GM21423 (cell line): ENCODE measurements around the gene DCLK1.

Experiments used
- ATAC-seq: cut with Tn5 transposase; IDR thresholded peaks from one replicate; pipeline ENCODE4 v1.9.1; 2021; ENCODE audit warnings: mild to moderate bottlenecking, moderate library complexity; ENCODE audit not compliant: unreplicated experiment

Gene DCLK1

DNA sequence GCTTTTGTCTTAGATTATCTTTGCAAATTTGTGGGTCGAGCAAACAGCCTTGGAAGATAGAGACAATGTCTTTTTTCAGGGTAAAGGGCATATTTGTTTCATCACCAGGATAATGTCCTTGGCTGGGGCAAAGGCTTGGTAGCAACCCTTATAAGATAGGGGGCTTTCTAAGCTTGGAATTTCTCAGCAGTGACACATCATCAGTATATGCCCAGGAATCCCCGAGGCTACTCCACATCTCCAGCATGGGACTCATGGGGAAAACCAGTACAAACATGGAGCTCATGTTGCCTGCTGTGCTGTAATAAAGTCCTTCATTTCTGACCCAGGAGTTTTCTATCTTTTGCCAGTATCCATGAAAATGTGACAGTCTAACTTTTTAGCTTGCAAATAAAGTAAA lies 77.1 kb downstream of the DCLK1 start:
- ATAC-seq, result no peak

DNA sequence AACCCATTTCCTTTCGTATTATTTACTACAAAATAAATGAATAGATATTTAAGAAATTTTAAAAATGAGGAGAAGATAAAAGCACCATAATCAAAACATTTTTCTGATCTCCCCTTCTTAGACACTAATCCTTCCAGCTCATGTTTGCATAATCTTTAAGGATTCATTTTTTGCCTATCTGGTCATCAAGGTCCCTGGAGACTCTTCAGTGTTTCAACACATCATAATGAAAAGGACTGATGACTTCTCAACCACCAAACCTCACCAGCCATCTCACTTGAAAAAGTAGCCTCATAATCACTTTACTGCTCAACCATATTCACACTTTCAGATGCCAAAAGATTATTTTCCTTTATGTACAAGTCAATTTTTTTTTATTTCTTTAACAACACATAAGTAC lies 80.1 kb downstream of the DCLK1 start:
- no peak for ATAC-seq

DNA sequence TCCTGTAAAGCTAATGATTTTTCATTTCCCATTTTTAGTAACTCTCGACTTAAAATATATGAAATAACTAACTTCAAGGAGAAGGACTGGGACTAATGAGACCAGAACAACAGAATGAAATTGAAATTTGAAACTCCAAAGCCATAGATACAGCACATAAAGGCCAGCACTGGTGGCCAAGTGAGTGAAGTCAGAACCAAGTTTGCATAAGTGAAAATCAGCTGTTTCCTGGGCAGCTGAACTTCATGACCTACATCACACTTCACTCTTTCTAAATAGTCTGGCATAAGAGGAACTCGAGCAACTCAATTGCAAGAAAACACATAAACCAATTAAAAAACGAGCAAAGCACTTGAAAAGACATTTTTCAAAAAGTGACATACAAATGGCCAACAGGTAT lies 84.5 kb downstream of the DCLK1 start:
- ATAC-seq, result peak; percentile 52

DNA sequence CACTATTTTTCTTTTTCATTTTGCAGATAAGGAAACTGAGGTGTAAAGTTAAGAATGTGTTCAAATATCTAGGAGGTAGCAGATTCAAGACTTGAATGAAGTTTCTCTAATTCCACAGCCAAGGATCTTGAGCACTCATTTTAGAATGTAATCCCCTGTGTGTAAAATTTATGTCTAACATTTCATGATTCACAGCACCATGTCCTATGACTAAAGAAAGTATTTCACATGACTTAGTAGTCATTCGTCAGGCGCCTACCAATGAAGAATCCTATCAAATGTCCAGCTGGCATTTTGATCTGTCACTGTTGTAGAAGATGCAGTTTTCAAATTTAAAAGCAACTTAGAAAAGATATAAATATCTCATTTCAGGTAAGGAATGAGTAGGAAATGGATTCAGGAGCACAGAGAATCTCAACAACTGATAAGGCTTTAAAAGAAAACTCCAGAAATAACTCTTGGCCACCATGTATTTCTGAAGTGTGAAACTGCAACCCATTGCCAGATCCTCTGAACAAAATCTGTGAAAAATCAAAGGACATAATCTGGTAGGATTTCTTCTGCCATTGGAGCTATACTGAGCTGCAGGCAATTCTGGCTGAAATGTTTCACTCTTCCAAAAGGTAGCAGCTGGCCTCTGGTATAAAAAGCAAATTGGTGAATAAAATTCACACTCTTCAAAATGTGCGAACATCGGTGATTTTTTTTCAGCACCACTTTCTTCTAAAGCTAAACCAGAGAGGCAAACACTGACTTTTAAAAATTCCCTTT lies 92.2 kb downstream of the DCLK1 start:
- no peak for ATAC-seq

DNA sequence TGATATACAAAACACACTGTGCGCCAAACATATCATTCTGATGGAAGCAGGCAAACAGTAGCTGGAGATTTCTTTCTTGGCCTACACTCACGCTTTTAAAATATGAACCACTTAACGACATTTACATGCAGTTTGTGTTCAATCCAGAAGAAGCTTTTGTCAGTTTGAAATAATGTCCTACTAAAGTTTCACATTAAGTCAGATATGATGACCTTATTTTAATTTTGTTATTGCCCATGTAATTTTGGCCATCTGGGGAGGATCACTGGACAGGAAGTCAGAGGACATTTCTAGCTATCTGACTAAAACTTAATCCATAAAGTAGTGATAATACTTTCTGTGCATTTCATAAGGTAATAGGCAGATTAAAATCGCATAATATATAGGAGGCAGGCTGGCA lies 98.1 kb downstream of the DCLK1 start:
- ATAC-seq, result no peak

DNA sequence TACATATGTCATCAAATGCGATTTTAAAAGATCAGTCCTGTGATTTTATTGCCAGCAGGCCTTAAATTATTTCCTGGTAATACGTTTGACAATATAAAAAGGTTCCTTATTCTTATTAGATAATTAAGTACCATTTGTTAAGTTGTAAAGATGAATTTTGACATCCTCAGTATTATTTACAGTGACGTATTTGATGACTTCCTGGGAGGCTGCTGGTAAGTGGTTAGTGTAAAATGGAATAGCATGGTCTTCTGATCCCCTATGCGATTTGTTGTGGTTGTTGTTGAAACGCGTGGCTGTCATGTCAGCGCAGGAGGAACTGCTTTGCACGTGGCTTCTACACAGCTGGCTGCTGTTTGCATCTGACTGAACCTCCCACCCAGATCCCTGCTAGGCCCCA lies 99.7 kb downstream of the DCLK1 start:
- no peak for ATAC-seq

DNA sequence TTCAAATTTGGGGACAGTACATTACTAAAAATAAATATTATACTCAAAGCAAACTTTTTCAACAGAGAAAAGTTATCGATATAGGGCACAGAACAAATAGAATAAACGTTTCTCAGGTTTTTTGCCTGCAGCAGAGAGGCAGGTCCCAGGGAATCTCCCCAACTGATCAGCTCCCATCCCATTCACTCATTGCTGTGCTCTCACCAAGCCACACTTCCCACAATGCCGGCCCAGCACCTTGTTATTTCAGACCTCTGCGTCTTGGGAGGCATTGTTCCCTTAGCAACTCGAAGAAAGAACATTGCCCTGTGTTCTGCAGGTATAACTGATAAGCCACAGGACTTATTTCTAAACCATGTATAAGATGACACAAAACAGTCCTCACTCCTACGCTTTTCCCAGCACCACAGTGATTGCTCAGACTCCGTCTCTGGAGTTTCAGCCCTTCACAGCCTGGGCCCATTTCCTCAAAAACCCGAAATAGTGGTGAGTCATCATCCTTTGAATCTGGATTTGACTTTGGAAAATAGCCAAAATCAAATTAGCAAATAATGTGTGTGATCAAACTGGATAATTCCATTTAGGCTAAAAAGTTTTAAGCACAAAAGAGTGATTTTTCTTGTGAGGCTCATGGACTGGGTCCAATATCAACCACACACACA lies 100.4 kb downstream of the DCLK1 start:
- ATAC-seq, result no peak

DNA sequence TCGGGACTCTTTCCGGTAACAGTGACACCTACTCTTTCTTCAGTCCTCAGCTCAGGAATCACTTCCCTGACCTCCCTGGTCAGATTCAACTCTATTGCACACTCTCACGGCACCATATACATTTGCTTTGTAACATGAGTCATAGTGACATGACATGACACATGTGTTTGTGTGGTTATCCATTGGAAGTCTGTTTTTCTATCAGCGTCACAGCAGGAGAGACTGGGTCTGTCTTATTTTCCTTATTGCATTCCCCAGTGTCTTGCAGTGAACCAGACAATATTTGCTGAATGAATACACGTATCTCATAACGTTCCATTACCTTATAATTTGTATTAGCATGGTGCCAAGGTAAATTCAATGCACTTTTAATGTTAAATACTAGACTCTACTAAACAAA lies 102.0 kb downstream of the DCLK1 start:
- no peak for ATAC-seq

DNA sequence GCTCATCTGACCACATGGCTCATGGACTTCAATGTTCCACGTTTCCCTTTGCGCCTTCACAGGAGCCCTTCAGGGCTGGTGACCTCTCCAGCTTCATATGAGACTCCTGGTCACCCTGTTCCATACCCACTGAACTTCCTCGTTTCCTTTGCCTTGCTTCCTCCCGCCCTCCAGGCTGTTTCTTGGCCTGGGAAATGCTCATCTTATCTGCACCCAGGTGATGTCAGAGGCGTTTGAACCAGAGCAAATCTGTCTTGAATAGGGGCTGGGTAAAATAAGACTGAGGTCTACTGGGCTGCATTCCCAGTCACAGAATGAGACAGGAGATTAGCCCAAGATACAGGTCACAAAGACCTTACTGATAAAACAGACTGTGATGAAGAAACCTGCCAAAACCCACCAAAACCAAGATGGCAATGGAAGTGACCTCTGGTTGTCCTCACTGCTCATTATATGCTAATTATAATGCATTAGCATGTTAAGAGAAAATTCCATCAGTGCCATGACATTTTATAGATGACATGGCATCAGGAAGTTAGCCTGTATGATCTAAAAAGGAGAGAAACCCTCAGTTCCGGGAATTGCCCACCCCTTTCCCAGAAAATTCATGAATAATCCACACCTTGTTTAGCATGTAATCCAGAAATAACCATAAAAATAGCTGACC lies 102.7 kb downstream of the DCLK1 start:
- ATAC-seq, result no peak

DNA sequence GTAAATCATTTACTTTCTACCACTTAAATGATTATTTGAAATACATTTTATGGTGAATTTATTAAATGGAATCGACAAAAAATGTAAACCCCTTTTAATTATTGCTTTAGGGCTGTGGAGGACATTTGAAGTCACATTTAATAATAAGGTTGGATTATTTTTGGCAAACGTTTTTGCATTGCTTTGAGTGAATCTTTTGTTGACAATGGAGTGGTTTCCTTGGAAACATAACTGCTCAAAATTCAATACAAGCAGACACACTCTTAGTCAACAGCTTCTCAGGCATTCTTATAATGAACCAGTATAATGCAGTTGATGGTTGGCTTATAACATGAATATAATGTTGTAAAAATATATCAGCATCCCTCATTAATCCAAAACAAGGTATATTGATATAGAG lies 104.7 kb downstream of the DCLK1 start:
- ATAC-seq, result no peak

DNA sequence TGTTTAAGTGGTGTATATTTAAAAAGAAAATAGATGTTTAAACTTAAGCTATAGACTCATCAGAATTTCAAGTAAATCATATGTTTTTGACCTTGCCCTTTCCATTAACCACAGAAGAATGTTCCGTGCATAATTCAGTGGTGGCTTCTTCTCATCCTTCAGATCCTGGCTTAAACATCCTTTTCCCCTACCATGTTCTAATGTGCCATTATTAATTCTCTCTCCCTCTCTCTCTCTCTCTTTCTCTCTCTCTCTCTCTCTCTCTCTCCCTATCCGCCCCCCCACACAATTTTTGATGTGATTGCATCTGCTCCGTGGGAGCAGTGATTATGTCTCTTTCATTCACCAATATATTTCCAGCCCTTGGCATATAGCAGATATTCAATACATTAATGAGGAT lies 116.4 kb downstream of the DCLK1 start:
- ATAC-seq, result no peak

DNA sequence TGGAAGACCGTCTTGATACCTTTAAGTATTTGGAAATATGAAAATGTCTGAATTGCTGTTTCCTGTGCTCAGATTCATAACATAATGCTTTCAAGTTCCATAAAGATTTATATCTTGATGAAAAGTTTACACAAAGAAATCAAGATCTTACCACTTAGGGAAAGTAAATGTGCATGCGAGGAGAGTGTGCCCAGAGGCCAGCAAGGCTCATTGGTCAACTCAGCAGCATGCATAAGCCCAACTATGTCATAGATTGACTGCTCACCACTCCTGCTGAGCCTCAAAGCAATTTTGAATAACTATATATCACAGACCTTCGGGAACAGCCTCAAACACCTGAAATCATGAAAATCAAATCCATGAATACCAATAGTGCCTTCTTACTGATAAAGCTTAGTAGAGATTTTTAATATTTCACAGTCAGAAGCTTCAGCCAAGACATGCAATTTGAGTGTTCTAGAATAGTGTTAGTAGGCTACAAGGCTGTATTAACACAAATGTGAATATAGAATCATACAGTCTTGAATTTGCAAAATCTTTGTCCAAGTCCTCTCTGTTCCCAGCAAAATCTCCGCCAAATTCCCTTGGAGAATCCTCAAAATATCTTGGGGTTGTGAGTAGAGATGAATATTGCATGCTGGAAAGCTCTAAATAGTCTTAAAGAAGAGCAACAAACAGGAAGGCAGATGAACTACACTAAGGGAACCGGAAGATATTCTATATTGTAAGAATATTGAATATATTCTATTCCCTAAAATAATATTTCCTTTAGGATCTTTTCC lies 124.1 kb downstream of the DCLK1 start:
- no peak for ATAC-seq

DNA sequence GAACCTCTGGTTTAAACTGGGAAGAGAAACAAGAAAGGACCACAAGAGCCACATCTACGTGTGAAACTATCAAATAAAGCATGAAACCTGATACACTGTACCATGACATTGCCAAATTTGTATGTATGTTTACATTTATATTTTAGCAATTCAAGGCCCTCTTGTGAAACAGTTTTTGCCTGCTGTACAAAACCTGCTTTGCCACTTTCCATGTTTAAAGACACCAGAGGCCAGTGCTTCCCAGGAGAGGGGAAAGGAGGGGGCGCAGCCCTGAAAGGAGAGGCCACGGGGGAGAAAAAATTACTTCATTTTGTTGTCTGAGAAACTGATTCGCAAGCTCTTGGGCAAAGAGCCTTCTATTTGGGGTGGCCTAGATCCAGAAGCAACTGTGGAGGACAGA lies 124.8 kb downstream of the DCLK1 start:
- no peak for ATAC-seq

DNA sequence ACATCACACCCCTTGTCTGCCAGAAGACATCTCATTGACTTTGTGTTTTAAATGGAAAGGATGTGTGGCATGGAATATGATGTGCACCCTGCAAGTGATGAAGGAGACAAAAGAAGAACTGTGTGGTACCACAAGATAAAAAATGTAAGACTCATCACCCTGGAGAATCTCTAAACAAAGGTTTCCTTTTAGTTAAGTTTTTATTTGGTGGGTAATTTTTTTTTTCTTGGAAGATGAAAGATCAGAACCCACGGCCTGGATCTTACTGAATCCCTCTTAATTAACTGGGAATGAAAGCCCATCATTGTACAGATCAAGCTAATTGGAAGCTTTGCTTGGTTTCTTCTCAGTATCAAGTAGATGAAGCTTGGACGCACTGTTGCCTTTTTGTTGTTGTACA lies 129.6 kb downstream of the DCLK1 start:
- no peak for ATAC-seq

DNA sequence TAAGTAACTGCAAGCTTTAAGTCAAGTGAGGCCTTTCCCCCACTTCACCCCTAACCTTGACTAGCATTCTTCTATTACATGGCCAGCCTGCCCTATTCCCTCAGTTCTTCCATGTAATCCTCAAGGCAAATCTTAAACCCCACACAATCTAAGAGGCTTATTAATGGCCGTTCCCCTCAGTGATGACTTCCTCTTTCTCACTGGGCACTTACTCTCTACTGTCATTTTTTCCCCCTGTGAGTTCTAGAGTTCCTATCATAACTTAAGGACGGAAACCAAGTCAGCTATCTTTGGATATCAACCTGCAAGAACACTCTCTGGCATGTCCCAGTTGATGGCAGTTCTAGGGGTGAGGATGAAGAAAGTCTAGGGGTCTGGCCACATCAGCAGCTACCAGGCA lies 131.2 kb downstream of the DCLK1 start:
- ATAC-seq, result no peak

DNA sequence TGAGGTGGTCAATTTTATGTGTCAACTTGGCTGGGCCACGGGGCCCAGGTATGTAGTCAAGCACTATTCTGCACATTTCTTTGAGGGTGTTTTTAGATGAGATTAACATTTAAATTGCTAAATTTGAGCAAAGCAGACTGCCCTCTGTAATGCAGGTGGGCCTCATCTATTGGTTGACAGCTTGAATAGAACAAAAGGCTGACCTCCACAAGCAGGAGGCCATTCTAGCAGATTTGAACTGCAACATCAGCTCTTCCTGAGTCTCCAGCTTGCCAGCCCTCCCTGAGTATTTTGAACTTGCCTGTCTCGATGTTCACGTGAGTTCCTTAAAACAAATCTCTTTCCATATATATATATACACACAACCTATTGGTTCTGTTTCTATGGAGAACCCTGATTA lies 134.8 kb downstream of the DCLK1 start:
- no peak for ATAC-seq

DNA sequence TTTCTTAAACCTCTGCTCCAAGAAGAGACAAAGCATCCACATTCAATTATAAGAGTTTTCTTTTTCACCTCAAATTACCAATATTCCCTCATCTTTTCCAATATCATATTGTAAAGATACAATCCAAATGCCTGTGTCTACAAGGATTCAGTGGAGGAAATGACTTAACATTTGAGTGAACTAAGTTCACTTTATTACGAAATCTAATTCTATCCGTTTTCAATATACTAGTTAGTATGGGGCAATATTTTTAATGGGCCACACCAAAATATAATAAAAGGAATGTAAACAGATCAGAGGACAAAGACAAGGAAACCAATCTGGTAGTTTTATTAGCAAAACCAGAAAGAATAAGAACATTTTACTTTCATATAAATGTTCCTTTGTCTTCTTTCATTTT lies 136.0 kb downstream of the DCLK1 start:
- no peak for ATAC-seq

DNA sequence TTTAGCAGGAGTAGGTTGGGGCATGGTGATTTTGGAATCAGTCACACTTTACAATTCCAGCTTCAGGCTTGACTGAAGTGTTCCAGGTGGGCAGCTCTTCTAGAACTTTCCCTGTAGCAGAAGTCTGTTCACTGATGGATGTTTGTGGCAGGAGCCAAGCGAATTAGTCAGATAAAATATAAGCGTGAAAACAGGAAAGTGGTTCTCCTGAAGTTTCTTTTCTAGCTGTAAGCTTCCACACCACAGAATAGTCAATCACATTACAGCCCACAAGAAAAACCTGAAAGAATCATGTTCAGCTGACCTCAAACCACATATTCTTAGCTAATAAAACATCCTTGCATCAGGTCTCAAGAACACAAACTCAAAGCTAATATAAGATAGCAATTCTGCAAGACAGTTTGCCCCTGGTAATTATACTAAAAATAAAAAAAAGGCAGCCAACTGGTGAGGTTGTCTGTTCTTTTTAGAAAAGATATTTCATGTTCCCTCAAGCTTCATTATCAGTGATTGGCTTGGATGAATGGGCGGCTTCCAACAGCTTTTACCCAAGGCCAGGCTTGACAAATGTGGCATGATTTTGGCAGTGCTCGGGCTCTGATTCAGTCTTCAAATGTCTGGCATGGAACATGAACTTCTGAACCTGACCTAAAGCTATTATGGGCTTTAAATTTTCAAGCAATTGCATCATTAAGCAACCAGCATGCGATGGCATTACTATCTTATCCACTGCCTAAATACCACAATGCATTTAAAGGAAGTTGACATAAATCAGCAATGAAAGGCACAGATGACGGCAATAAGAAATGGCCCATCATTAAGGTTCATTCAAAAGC lies 136.8 kb downstream of the DCLK1 start:
- ATAC-seq, result no peak

DNA sequence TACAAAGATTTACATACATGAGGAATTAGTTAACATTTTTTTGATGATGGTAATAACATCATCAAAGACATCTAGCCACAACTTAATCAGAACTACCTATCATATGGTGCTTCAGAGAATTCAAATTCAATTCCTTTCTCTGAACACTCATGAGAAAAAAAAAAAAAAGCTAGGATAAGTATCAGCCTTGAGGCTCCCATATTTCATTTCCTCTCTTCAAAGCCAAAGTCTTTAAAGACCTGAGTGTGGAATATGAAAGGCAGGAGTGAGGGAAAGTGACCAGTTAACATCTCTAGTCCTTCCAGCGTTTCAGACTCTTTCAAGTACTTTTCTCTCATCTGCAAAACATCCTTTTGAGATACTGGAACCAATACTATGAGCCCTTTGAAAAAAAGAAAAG lies 137.5 kb downstream of the DCLK1 start:
- no peak for ATAC-seq

DNA sequence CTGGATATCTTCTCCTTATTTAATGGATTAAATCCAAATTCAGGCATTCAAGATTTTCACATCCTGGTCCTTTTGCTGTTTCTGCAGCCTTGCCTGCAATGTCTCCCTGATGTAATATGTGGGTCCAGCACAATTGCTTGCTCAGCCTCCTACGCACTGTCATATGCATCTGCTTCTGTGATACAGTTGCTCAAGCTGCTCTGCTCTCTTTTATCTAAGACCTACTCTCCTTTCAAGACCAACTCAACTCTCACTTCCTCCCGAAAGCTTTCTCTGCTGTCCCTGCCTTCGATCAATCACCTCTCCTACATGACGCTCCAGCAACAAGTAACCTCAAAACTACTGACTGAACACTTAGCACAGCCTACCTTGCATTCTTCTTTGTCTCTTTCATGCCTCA lies 138.2 kb downstream of the DCLK1 start:
- no peak for ATAC-seq

DNA sequence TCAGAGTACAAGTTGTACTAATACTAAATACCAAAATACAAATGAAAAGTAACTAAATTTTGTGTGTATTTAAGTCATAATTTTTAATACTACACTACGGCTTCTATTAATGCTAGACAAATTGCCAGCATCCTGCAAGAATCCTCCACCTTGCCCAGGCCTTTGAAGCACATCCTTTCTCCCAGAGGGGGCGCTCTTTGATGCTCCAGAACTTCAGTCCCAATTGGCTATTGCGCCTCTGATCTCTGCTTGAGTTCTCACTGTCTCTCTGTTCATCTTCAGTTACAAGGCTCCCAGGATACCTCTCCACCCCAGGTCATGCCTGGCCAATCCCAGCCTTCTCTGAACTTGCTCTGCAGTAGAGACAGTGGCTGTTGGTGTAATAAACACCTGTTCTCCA lies 141.0 kb downstream of the DCLK1 start:
- ATAC-seq, result no peak
